Mammary epithelial cell (primary cell): ENCODE measurements around the gene AQP6.

Source experiments
- EZH2 ChIP-seq: IDR thresholded peaks from 2 replicates; pipeline ENCODE4 v1.6.1; 2012; ENCODE audit warnings: low read length, inconsistent platforms, borderline replicate concordance
- TF ChIP-seq, protein P1 (sequence below), 2 donors: IDR thresholded peaks in 1 of 2; conservative IDR thresholded peaks in 1 of 2; 2 replicates each; pipeline ENCODE4 v1.5.1; 2011 to 2012; ENCODE audit warnings: inconsistent platforms in 2 of 2, low read length in 2 of 2, mild to moderate bottlenecking in 2 of 2, control low read depth in 1 of 2, low read depth in 1 of 2; ENCODE audit not compliant: insufficient read depth in 1 of 2; ENCODE audit errors: extremely low read depth in 1 of 2

DNA sequence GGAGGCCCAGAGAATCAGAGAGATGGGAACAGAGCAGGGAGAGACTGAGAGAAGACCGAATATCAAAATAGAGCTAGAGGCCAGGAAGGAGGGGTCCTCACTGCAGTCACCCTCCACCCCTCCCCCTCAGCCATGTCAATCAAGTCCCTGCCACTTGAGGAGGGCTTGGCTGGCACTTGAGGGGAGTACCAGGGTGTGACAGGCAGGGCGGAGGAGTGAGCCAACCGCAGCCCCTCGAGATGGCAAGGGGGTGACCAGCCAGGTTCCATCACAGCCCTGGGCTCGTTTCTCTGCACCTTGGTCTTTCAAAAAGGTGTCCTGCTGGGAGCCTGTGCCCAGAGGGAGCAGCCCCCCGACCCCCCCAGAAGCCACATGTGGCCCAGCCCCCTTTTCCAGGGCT is 6.9 kb upstream of the AQP6 start:
- no peak for TF ChIP-seq EZH2
- TF ChIP-seq, protein P1, sequence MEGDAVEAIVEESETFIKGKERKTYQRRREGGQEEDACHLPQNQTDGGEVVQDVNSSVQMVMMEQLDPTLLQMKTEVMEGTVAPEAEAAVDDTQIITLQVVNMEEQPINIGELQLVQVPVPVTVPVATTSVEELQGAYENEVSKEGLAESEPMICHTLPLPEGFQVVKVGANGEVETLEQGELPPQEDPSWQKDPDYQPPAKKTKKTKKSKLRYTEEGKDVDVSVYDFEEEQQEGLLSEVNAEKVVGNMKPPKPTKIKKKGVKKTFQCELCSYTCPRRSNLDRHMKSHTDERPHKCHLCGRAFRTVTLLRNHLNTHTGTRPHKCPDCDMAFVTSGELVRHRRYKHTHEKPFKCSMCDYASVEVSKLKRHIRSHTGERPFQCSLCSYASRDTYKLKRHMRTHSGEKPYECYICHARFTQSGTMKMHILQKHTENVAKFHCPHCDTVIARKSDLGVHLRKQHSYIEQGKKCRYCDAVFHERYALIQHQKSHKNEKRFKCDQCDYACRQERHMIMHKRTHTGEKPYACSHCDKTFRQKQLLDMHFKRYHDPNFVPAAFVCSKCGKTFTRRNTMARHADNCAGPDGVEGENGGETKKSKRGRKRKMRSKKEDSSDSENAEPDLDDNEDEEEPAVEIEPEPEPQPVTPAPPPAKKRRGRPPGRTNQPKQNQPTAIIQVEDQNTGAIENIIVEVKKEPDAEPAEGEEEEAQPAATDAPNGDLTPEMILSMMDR (conservative IDR thresholded peaks at IDR 0.05 in 1 of 2, IDR thresholded peaks at IDR 0.05 in 1 of 2; ENCODE audit: extremely low read depth in 1 of 2, insufficient read depth in 1 of 2, low read depth in 1 of 2, low read length in 2 of 2) = no peak
